OCI-LY7 (cell line): ENCODE measurements around the gene GTF2IRD1.

Source experiments
- EZH2phosphoT487 ChIP-seq: fragments of 200-600 bp; sonication (generic); IDR thresholded peaks from 2 replicates; pipeline ENCODE4 v1.6.1; 2018; ENCODE audit warnings: low read depth, borderline replicate concordance, mild to moderate bottlenecking, mixed run types, antibody characterized with exemption, low read length, moderate library complexity, mixed read lengths
- TF ChIP-seq, protein P1 (sequence below): fragments of 200-600 bp; sonication (generic); conservative IDR thresholded peaks from 2 replicates; pipeline ENCODE4 v1.5.1; 2014; ENCODE audit warnings: mild to moderate bottlenecking, antibody characterized with exemption, low read length, moderate library complexity, mixed read lengths

DNA sequence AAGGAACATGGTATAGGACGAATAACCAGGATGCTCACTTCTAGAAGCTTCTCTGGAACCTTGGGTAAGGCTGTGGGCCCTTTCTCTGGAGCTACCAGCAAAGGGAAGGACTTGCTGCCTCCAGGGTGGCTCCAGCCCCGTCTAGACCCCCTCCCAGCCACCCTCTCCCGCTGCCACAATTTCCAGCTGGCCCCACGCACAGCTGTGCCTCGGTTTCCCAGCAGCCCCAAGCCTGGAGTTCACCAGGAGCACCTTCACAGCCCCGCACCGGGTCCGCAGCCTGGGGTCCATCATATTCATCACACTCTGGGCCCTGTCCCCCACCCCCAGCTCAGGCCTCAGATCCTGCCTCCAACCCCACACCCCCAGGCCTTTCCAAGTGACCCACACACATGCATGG lies 35.6 kb upstream of the GTF2IRD1 start:
- TF ChIP-seq, protein P1, sequence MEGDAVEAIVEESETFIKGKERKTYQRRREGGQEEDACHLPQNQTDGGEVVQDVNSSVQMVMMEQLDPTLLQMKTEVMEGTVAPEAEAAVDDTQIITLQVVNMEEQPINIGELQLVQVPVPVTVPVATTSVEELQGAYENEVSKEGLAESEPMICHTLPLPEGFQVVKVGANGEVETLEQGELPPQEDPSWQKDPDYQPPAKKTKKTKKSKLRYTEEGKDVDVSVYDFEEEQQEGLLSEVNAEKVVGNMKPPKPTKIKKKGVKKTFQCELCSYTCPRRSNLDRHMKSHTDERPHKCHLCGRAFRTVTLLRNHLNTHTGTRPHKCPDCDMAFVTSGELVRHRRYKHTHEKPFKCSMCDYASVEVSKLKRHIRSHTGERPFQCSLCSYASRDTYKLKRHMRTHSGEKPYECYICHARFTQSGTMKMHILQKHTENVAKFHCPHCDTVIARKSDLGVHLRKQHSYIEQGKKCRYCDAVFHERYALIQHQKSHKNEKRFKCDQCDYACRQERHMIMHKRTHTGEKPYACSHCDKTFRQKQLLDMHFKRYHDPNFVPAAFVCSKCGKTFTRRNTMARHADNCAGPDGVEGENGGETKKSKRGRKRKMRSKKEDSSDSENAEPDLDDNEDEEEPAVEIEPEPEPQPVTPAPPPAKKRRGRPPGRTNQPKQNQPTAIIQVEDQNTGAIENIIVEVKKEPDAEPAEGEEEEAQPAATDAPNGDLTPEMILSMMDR, result no peak
- TF ChIP-seq EZH2phosphoT487, result no peak
